HG03520 (cell line): ENCODE results near the gene SPESP1.

Source experiments
- ATAC-seq: cut with Tn5 transposase; IDR thresholded peaks from one replicate; pipeline ENCODE4 v1.9.1; 2021; ENCODE audit warnings: mild to moderate bottlenecking, moderate library complexity; ENCODE audit not compliant: unreplicated experiment

SPESP1 gene

GRCh38 chr15:68990231-68990991 lies 60.1 kb downstream of the SPESP1 start:
- ATAC-seq: no peak

GRCh38 chr15:68990992-68991500 lies 60.7 kb downstream of the SPESP1 start:
- ATAC-seq: no peak

GRCh38 chr15:68991723-68992122 lies 61.4 kb downstream of the SPESP1 start:
- no peak for ATAC-seq

GRCh38 chr15:68992696-68993095 lies 62.4 kb downstream of the SPESP1 start:
- no peak for ATAC-seq

GRCh38 chr15:68993276-68993675 lies 63.0 kb downstream of the SPESP1 start:
- no peak for ATAC-seq

GRCh38 chr15:68994149-68994548 lies 63.8 kb downstream of the SPESP1 start:
- no peak for ATAC-seq

GRCh38 chr15:68994981-68995761 lies 64.8 kb downstream of the SPESP1 start:
- ATAC-seq: no peak
